ENCODE data around the gene SLC2A1.
A peak's percentile ranks its signal among the peaks of the same experiment; 100 is the strongest.

SLC2A1 gene

GRCh38 chr1:42935971-42936308 lies 22.7 kb downstream of the SLC2A1 start:
- no peak for DNase-seq (ENCODE audit: low spot score)
- no peak for TF ChIP-seq CTCF (conservative IDR thresholded peaks at IDR 0.05; ENCODE audit: low read depth)
- ChIA-PET CTCF (interaction anchor here (0.7 to 2.9 kb wide), 3 partner anchors 12 to 588 kb away, joined by 3 to 17 read pairs (median 11); no protein-coding TSS in a partner anchor), POLR2A (ENCODE audit: low non-redundant PET) (no interaction called here)
- peak overlapping the region; percentile 97 for H3K27ac ChIP-seq

GRCh38 chr1:42935313-42935895 lies 23.3 kb downstream of the SLC2A1 start:
- CTCF ChIA-PET = interaction anchor here (1.5 to 2.9 kb wide), 2 partner anchors 12 to 138 kb away, joined by 11 to 17 read pairs; no protein-coding TSS in a partner anchor
- POLR2A ChIA-PET (ENCODE audit: low non-redundant PET) = no interaction called here
- peak overlapping the region; percentile 97 for H3K27ac ChIP-seq
- no peak for TF ChIP-seq CTCF (conservative IDR thresholded peaks at IDR 0.05; ENCODE audit: low read depth)
- DNase-seq (ENCODE audit: low spot score) = no peak

GRCh38 chr1:42934541-42935312 lies 23.9 kb downstream of the SLC2A1 start:
- CTCF ChIA-PET = interaction anchor here (1.5 kb wide), 1 partner anchor 11 kb away, joined by 11 read pairs; no protein-coding TSS in a partner anchor
- no peak for TF ChIP-seq CTCF (conservative IDR thresholded peaks at IDR 0.05; ENCODE audit: low read depth)
- POLR2A ChIA-PET (ENCODE audit: low non-redundant PET) = no interaction called here
- no peak for DNase-seq (ENCODE audit: low spot score)
- H3K27ac ChIP-seq = peak overlapping the region; percentile 97

- TF ChIP-seq CTCF (conservative IDR thresholded peaks at IDR 0.05; ENCODE audit: low read depth) = no peak
- CTCF ChIA-PET = no interaction called here
- H3K27ac ChIP-seq = peak overlapping the region; percentile 97
- no peak for DNase-seq (ENCODE audit: low spot score)
- POLR2A ChIA-PET (ENCODE audit: low non-redundant PET) = no interaction called here
These were observed 24.8 kb downstream of the SLC2A1 start for GRCh38 chr1:42933610-42934491.

GRCh38 chr1:42933060-42933586 lies 25.5 kb downstream of the SLC2A1 start:
- peak overlapping the region; percentile 97 for H3K27ac ChIP-seq
- no peak for TF ChIP-seq CTCF (conservative IDR thresholded peaks at IDR 0.05; ENCODE audit: low read depth)
- ChIA-PET CTCF (no interaction called here), POLR2A (ENCODE audit: low non-redundant PET) (no interaction called here)
- DNase-seq (ENCODE audit: low spot score) = no peak

- no peak for DNase-seq (ENCODE audit: low spot score)
- POLR2A ChIA-PET (ENCODE audit: low non-redundant PET) = interaction anchor here (1.0 kb wide), 1 partner anchor 24 kb away, joined by 8 read pairs; no protein-coding TSS in a partner anchor
- no peak for TF ChIP-seq CTCF (conservative IDR thresholded peaks at IDR 0.05; ENCODE audit: low read depth)
- peak overlapping the region; percentile 97 for H3K27ac ChIP-seq
- CTCF ChIA-PET = no interaction called here
These were observed 26.2 kb downstream of the SLC2A1 start for GRCh38 chr1:42932442-42932941.
